ENCODE measurements around the gene TNXB. TPM values are rescaled to one million over a fixed set of nuclear protein-coding genes. Genes with fewer than 3 reads are reported as not detected.
"Not testable (repeated sequence)": the region's sequence is repeated elsewhere in the genome, so short reads cannot be mapped to it uniquely, and the experiment has no call there.

The TNXB gene
- total and polyA plus RNA-seq, 11 donors, result 17.8 to 234 (median 51.8) TPM

GRCh38 chr6:32102255-32102654, 6.9 kb downstream of the TNXB start:
- no peak overlapping the region for H3K4me3 ChIP-seq
- 90 to 95% (median 91%) methylated on average over 3 of the region's 3 CpGs for WGBS, 4 donors
- ATAC-seq, result no peak
- intact Hi-C loops (cut with DNase I), result no loop called here
- H3K27ac ChIP-seq, result no peak overlapping the region
- peaks cover 0 to 51% (median 11%) of the 10 kb centered on the region in 9 donors for H3K36me3 ChIP-seq
- no peak for DNase-seq
- H3K9me3 ChIP-seq, result no peaks in the 10 kb centered on the region
- no peak for TF ChIP-seq CTCF (IDR thresholded peaks at IDR 0.05)
- no peak for TF ChIP-seq POLR2A (IDR thresholded peaks at IDR 0.05)
- H3K4me1 ChIP-seq, result peaks cover under 1 to 20% (median 13%) of the 10 kb centered on the region in 12 donors
- H3K27me3 ChIP-seq, result peaks cover 0 to 3% (median 0%) of the 10 kb centered on the region in 9 donors

- peaks cover 0 to 70% (median 30%) of the 10 kb centered on the region in 9 donors for H3K36me3 ChIP-seq
- not testable (repeated sequence) for H3K27ac ChIP-seq
- WGBS, 4 donors, result 83 to 88% (median 87%) methylated on average over 8 of the region's 8 CpGs
Measured at GRCh38 chr6:32100251-32100650, 8.9 kb downstream of the TNXB start.

GRCh38 chr6:32097364-32097763, 11.8 kb downstream of the TNXB start:
- Histone ChIP-seq H3K4me1 (peaks cover 2 to 30% (median 12%) of the 10 kb centered on the region in 12 donors), H3K27ac (no peak overlapping the region), H3K9me3 (no peaks in the 10 kb centered on the region), H3K27me3 (peaks cover 6 to 26% (median 14%) of the 10 kb centered on the region in 9 donors), H3K36me3 (peaks cover 0 to 91% (median 36%) of the 10 kb centered on the region in 9 donors), H3K4me3 (no peak overlapping the region)
- TF ChIP-seq CTCF (IDR thresholded peaks at IDR 0.05) (no peak), POLR2A (IDR thresholded peaks at IDR 0.05) (no peak)
- DNase-seq, result no peak
- intact Hi-C loops (cut with DNase I), result no loop called here
- no peak for ATAC-seq
- 67 to 94% (median 92%) methylated on average over 1 to 3 of the region's 3 CpGs for whole genome bisulfite sequencing, 4 donors

More at GRCh38 chr6:32100251-32100650, 8.9 kb downstream of the TNXB start:
- ATAC-seq; H3K9me3 ChIP-seq; intact Hi-C loops (cut with DNase I); DNase-seq; H3K4me3 ChIP-seq: not testable (repeated sequence)
- Histone ChIP-seq H3K27me3 (peaks cover 6 to 22% (median 14%) of the 10 kb centered on the region in 9 donors), H3K4me1 (peaks cover 0 to 15% (median 0%) of the 10 kb centered on the region in 12 donors)

- intact Hi-C loops (cut with DNase I), result no loop called here
- DNase-seq (no peak), ATAC-seq (peak in 2 of 4 donors; percentile 10 to 23)
- Histone ChIP-seq H3K27ac (no peak overlapping the region), H3K27me3 (peaks cover 6 to 26% (median 14%) of the 10 kb centered on the region in 9 donors), H3K9me3 (no peaks in the 10 kb centered on the region), H3K4me1 (peaks cover 2 to 37% (median 18%) of the 10 kb centered on the region in 12 donors), H3K4me3 (peak overlapping the region in 7 of 12 donors; percentile 3 to 31 (median 28)), H3K36me3 (peaks cover 0 to 92% (median 36%) of the 10 kb centered on the region in 9 donors)
- TF ChIP-seq CTCF (IDR thresholded peaks at IDR 0.05), result peak in 1 of 12 donors; percentile 9
- no peak for TF ChIP-seq POLR2A (IDR thresholded peaks at IDR 0.05)
- 44 to 53% (median 49%) methylated on average over 62 to 90 of the region's 90 CpGs for WGBS, 4 donors
Measured at GRCh38 chr6:32096394-32097258, 12.5 kb downstream of the TNXB start.
